NB4 (cell line): ENCODE measurements around the gene DMAP1.

ENCODE experiments used
- CTCF ChIP-seq: IDR thresholded peaks from one replicate; pipeline ENCODE4 v1.5.1; 2012; ENCODE audit warnings: low read depth, low read length
- MAX ChIP-seq: IDR thresholded peaks from 2 replicates; pipeline ENCODE4 v1.6.1; 2011; ENCODE audit warnings: low read depth, low read length
- MYC ChIP-seq: IDR thresholded peaks from 2 replicates; pipeline ENCODE4 v1.6.1; 2011; ENCODE audit warnings: low read depth, low read length
- POLR2A ChIP-seq: IDR thresholded peaks from 2 replicates; pipeline ENCODE4 v1.6.1; 2011; ENCODE audit warnings: mild to moderate bottlenecking; ENCODE audit not compliant: insufficient read length; ENCODE audit errors: extremely low read depth

GRCh38 chr1:44261962-44262361 is 48.7 kb downstream of the DMAP1 start:
- TF ChIP-seq POLR2A (no peak), CTCF (no peak), MAX (no peak), MYC (no peak)
